GM12878 (cell line): ENCODE results near the gene NHS. TPM values are rescaled to one million over a fixed set of nuclear protein-coding genes. Genes with fewer than 3 reads are reported as not detected.

Experiments used
- ATAC-seq: fragments of 200-7000 bp; cut with Tn5 transposase; 3 replicates; pipeline ENCODE4 v1.9.1; 2020; ENCODE audit warnings: mild to moderate bottlenecking, moderate library complexity
- BruUV-seq: library from RNA; stranded (reverse); fragments of 400-500 nt; replicated peaks from 2 replicates; lab custom pipeline; 2021; lab: Mats Ljungman, UMichigan
- CTCF ChIA-PET: fragments of 300-600 bp; sonication (Branson Sonifier 250); formaldehyde crosslinking; extraction: SDS; loops from one replicate; lab custom pipeline; 2021; ENCODE audit warnings: inconsistent platforms; lab: Yijun Ruan, JAX
- POLR2A ChIA-PET: fragments of 350-600 bp; formaldehyde crosslinking; extraction: SDS; loops from one replicate; lab custom pipeline; 2021; ENCODE audit warnings: inconsistent platforms; lab: Charles Lee
- RAD21 ChIA-PET: fragments of 300-600 bp; sonication (Branson Sonifier 250); formaldehyde crosslinking; loops from one replicate; lab custom pipeline; 2023; ENCODE audit warnings: antibody characterized with exemption; ENCODE audit not compliant: unreplicated experiment; lab: Charles Lee
- SMC1A ChIA-PET: fragments of 300-600 bp; sonication (Branson Sonifier 250); formaldehyde crosslinking; loops from one replicate; lab custom pipeline; 2023; ENCODE audit not compliant: unreplicated experiment, uncharacterized antibody; lab: Charles Lee
- DNase-seq: peaks from one replicate; pipeline ENCODE4 v3.0.0-alpha.2; 2011; ENCODE audit warnings: low read depth, low spot score
- FAIRE-seq: peaks from 3 replicates; lab custom pipeline; 2011; peaks lifted over from hg19 to GRCh38; lab: Jason Lieb, UNC
- H2AFZ ChIP-seq: 2 replicates; pipeline ENCODE4 v1.6.0; 2011; ENCODE audit warnings: low read depth, low read length, control low read depth; ENCODE audit not compliant: control insufficient read depth
- H3K27ac ChIP-seq: 2 replicates; pipeline ENCODE4 v1.5.1; 2011; ENCODE audit warnings: control low read depth; ENCODE audit not compliant: control insufficient read depth, insufficient read depth
- H3K27me3 ChIP-seq, 2 experiments: replicated peaks in 1 of 2; 2 replicates each; pipeline versions ENCODE4 v1.6.0 to v1.6.1; 2011; ENCODE audit warnings: low read length in 1 of 2; ENCODE audit not compliant: control insufficient read depth in 2 of 2, insufficient read depth in 2 of 2
- H3K36me3 ChIP-seq, 2 experiments: 2 replicates each; pipeline ENCODE4 v1.5.1; 2011; ENCODE audit warnings: low read length in 1 of 2; ENCODE audit not compliant: control insufficient read depth in 2 of 2, insufficient read depth in 2 of 2
- H3K4me1 ChIP-seq: 2 replicates; pipeline ENCODE4 v1.6.1; 2011; ENCODE audit warnings: mild to moderate bottlenecking, low read length, moderate library complexity, mixed read lengths; ENCODE audit not compliant: control insufficient read depth, insufficient read depth
- H3K4me2 ChIP-seq: 2 replicates; pipeline ENCODE4 v1.6.0; 2011; ENCODE audit warnings: control low read depth; ENCODE audit not compliant: control insufficient read depth, insufficient read depth
- H3K4me3 ChIP-seq: fragments of 200-600 bp; sonication (generic); 2 replicates; pipeline ENCODE4 v1.5.1; 2016
- H3K79me2 ChIP-seq: 2 replicates; pipeline ENCODE4 v1.6.0; 2011; ENCODE audit warnings: low read length; ENCODE audit not compliant: control insufficient read depth, insufficient read depth
- H3K9ac ChIP-seq: 2 replicates; pipeline ENCODE4 v1.8.0; 2011; ENCODE audit warnings: low read length, control low read depth, mixed read lengths; ENCODE audit not compliant: control insufficient read depth, insufficient read depth
- H3K9me3 ChIP-seq: replicated peaks from 3 replicates; pipeline ENCODE4 v1.5.1; 2011; ENCODE audit warnings: mild to moderate bottlenecking, low read length; ENCODE audit not compliant: control insufficient read depth, insufficient read depth
- H4K20me1 ChIP-seq: 2 replicates; pipeline ENCODE4 v1.6.0; 2011; ENCODE audit not compliant: control insufficient read depth, insufficient read depth
- CEBPB ChIP-seq, 2 experiments: fragments of 150-350 bp in 1 of 2; IDR thresholded peaks; 2 replicates each; pipeline ENCODE4 v1.6.1; 2012 to 2014; ENCODE audit warnings: low read depth in 2 of 2, low read length in 2 of 2, borderline replicate concordance in 1 of 2, inconsistent platforms in 1 of 2
- CHD4 ChIP-seq: fragments of 200-600 bp; sonication (generic); IDR thresholded peaks from 2 replicates; pipeline ENCODE4 v1.6.1; 2016; ENCODE audit warnings: mild to moderate bottlenecking
- CREM ChIP-seq: IDR thresholded peaks from 2 replicates; pipeline ENCODE4 v1.6.1; 2014; ENCODE audit warnings: antibody characterized with exemption, low read depth
- HDAC2 ChIP-seq: fragments of 200-600 bp; sonication (generic); IDR thresholded peaks from 2 replicates; pipeline ENCODE4 v1.6.1; 2017
- IKZF2 ChIP-seq, 2 experiments: fragments of 450-650 bp; IDR thresholded peaks; 2 replicates each; pipeline ENCODE4 v1.6.1; 2017; ENCODE audit warnings: mild to moderate bottlenecking in 2 of 2, moderate library complexity in 2 of 2
- NKRF ChIP-seq: fragments of 450-650 bp; conservative IDR thresholded peaks from 2 replicates; pipeline ENCODE4 v1.6.1; 2017; ENCODE audit warnings: mild to moderate bottlenecking, moderate library complexity
- PAX5 ChIP-seq: IDR thresholded peaks from 2 replicates; pipeline ENCODE4 v1.6.1; 2011; ENCODE audit warnings: low read depth, low read length, borderline replicate concordance
- RAD21 ChIP-seq: IDR thresholded peaks from 2 replicates; pipeline ENCODE4 v1.6.1; 2011; ENCODE audit warnings: mild to moderate bottlenecking, low read depth, low read length, moderate library complexity; ENCODE audit not compliant: insufficient read depth
- TARDBP ChIP-seq: IDR thresholded peaks from 2 replicates; pipeline ENCODE4 v1.6.1; 2016; ENCODE audit warnings: borderline replicate concordance
- ZNF24 ChIP-seq: fragments of 450-650 bp; IDR thresholded peaks from 2 replicates; pipeline ENCODE4 v1.6.1; 2017; ENCODE audit warnings: antibody characterized with exemption, mild to moderate bottlenecking
- WGBS: methylation state at CpG from one replicate; pipeline ENCODE4 v1.1.6; 2016; ENCODE audit warnings: low lambda C conversion rate; ENCODE audit not compliant: insufficient replicate concordance, insufficient coverage; ENCODE audit errors: missing lambda C conversion rate; 5-methylcytosine and 5-hydroxymethylcytosine counted together
- in situ Hi-C: fragments of 300-500 bp; cut with MboI; formaldehyde crosslinking; loops from 9 replicates; pipeline ENCODE4 v1.14.3; 2018; ENCODE audit warnings: mixed read lengths
- intact Hi-C: fragments of 100-400 bp; cut with micrococcal nuclease; formaldehyde crosslinking; loops from one replicate; pipeline ENCODE4 v1.14.2; 2022; ENCODE audit not compliant: unreplicated experiment
- polyA plus RNA-seq, 11 experiments: library from polyadenylated mRNA; depleted of rRNA in 4 of 11; unstranded in 6 of 11; stranded (reverse) in 5 of 11; fragments of >200 nt; fragmentation: Nextera tagmentation in 4 of 11; fragmentation: Illumina TruSeq in 1 of 11; extraction: Ambion mirVana in 4 of 11; extraction: Trizol in 1 of 11; gene quantifications; 1 replicate in 1 of 11; 2 replicates in 10 of 11; pipeline versions ENCODE4 v1.2.1 to v1.2.3, GENCODE V29; 2011 to 2016; ENCODE audit warnings: inconsistent platforms in 2 of 11, missing spikeins in 2 of 11, low read depth in 1 of 11
- total RNA-seq, 4 experiments: library from RNA; depleted of rRNA in 3 of 4; stranded (reverse); fragments of >200 nt in 3 of 4; fragmentation: Illumina TruSeq in 1 of 4; extraction: Trizol in 1 of 4; gene quantifications; 2 replicates each; pipeline versions ENCODE4 v1.2.1 to v1.2.3, GENCODE V29; 2013 to 2021
- TF ChIP-seq, protein P1 (sequence below): fragments of 150-350 bp; IDR thresholded peaks from 2 replicates; pipeline ENCODE4 v1.6.1; 2014; ENCODE audit warnings: mild to moderate bottlenecking, low read depth, low read length

Gene NHS
- total and polyA plus RNA-seq, 10 of the 15 experiments (the other 5 are each of a cell fraction or from before 2014, with no cell fraction given), result under 0.01 to 0.07 (median 0.03) TPM; not detected in 7

GRCh38 chrX:17774053-17774452 lies 399.1 kb downstream of the NHS start:
- no peaks in the 10 kb centered on the region for H4K20me1 ChIP-seq
- no TSS peak for BruUV-seq
- H3K9ac ChIP-seq, result no peak overlapping the region
- H3K79me2 ChIP-seq, result no peaks in the 10 kb centered on the region
- in situ Hi-C loops (no loop called here), intact Hi-C loops (no loop called here)
- FAIRE-seq (no peak), ATAC-seq (no peak), DNase-seq (no peak)
- no peaks in the 10 kb centered on the region for H3K27me3 ChIP-seq
- H3K27ac ChIP-seq, result no peak overlapping the region
- ChIA-PET CTCF (no interaction called here), POLR2A (no interaction called here), RAD21 (no interaction called here), SMC1A (no interaction called here)
- WGBS, result 20% methylated on average over 1 of the region's 1 CpG
- no peaks in the 10 kb centered on the region for H3K4me1 ChIP-seq
- H3K9me3 ChIP-seq, result no peaks in the 10 kb centered on the region
- no peaks in the 10 kb centered on the region for H3K36me3 ChIP-seq
- no peak for TF ChIP-seq ZNF24
- no peak for TF ChIP-seq RAD21
- TF ChIP-seq CREM, result no peak
- TF ChIP-seq, protein P1, sequence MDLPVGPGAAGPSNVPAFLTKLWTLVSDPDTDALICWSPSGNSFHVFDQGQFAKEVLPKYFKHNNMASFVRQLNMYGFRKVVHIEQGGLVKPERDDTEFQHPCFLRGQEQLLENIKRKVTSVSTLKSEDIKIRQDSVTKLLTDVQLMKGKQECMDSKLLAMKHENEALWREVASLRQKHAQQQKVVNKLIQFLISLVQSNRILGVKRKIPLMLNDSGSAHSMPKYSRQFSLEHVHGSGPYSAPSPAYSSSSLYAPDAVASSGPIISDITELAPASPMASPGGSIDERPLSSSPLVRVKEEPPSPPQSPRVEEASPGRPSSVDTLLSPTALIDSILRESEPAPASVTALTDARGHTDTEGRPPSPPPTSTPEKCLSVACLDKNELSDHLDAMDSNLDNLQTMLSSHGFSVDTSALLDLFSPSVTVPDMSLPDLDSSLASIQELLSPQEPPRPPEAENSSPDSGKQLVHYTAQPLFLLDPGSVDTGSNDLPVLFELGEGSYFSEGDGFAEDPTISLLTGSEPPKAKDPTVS, result no peak
- TF ChIP-seq HDAC2, result no peak
- TF ChIP-seq CEBPB (IDR thresholded peaks at IDR 0.05; ENCODE audit: borderline replicate concordance in 1 of 2, low read depth in 2 of 2, low read length in 2 of 2), result no peak
- no peak for TF ChIP-seq TARDBP
- TF ChIP-seq IKZF2 (IDR thresholded peaks at IDR 0.05), result no peak
- TF ChIP-seq CHD4, result no peak
- no peak for TF ChIP-seq NKRF
- no peak for TF ChIP-seq PAX5
- no peak overlapping the region for H2AFZ ChIP-seq
- H3K4me3 ChIP-seq, result no peak overlapping the region
- no peak overlapping the region for H3K4me2 ChIP-seq
